ENCODE data around the gene SLCO3A1.

SLCO3A1 gene

DNA sequence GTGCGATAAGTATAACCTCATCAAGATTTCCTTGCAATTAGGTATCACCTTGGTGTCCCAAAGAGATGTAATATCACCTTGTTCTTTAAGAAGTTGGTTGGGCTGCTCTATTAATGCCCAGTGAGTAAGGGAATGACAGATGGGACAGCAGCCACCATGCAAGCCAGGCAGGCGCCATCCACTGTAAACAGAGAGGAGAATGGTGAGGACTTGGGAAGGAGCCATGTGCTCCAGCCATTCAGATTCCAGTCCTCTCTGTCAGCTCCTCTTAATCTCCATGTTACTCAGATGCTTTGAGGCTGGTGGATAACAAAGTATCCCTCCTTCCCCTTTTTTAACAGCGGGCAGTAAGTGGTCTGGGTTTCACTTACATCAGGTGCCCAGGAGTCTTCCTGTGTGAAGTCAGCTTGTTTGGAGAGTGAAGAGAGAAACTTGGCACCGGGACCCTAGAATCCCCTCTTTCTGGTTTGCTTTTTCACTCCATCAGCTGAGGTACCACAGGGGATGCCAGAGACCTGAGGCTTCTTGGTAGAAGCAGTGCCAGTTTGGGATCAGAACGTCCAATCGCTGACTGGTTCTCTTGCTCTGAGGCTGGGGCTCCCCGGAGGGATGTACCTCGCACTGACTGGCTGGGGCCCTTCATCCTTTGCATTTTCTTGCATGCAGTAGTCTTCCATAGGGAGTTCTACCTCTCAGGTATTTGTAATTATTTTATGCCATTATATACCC lies 29.5 kb downstream of the SLCO3A1 start:
- DNase-seq (ENCODE audit: low spot score), result no peak

DNA sequence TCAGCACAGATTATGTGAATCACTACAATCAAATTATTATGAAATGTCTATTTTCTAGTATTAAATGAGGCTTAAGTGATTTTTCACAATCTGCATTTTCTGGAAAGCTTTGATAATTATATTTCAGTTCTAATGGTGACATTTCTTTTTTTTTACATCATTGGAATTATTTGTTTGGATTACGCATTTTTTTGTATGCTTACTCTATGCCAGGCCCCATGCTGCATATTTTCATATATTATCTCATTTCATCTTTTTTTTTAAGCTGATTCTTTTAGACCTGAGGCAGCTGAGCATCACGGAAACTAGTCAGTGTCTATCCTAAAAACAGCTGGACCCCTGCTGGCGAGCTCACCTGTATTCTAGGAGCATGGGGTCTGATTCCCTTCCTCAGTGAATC lies 31.1 kb downstream of the SLCO3A1 start:
- DNase-seq (ENCODE audit: low spot score), result no peak

DNA sequence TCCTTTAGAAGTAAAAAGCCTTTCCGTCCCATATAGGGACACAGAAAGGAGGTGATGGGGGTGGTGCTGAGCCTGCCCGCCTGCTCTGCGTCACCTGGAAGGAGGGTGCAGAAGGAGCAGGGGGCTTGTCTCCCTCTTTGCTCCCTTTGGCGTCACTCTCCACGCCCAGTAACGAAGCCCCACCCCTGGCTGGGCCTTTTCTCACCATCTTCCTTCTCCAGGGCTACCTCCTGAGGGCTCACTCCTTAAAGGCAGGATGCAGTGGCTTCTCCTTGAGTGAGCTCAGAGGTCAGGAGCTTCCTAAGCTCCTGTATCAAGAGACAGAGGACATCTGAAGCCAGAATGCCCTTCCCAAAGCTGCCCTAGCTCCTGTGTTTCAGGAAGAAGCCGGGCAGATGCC lies 31.5 kb downstream of the SLCO3A1 start:
- DNase-seq (ENCODE audit: low spot score), result no peak

DNA sequence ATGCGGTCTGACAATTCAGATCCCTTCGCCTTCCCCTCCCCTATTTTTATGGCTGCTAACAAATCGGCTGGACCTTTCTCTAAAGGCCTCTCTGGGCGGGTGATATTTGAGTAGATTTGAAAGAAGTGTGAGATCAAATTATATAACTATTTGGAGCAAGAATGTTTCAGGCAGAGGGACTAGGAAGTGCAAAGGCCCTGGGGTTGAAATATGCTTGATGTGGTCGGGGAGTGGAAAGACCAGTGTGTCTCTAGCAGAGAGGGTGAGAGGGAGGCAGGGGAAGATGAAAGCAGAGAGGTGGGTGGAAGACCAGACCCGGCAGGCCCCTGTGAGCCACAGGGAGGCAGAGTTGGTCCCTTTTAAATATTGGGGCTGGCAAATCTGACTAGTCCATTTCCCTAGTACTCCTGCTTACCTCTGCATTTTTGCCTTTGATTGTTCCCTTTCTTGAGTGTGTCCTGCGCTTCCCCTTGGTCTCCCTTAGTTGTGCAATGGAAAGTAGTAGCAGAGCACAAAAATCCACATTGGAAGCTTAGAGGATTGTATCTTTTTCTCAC lies 32.3 kb downstream of the SLCO3A1 start:
- no peak for DNase-seq (ENCODE audit: low spot score)

DNA sequence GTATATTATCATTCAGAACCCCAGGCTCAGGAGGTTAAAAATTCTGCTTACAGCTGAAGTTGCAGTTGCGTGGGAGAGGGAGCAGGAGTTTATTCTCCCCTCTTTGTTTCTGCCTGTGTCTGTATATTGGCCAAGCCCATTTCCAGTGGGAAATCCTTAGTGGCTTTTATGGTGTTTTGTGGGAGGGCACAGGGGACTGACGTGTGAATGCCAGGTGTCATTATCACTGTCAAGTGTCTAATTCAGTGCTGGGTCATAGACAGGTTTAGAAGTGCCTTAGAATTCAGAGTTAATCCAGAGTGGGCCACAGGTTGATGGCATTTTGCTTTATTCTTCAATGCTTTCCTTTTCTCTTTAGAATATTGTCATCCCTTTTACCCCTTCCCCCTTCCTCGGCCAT lies 33.4 kb downstream of the SLCO3A1 start:
- no peak for DNase-seq (ENCODE audit: low spot score)

DNA sequence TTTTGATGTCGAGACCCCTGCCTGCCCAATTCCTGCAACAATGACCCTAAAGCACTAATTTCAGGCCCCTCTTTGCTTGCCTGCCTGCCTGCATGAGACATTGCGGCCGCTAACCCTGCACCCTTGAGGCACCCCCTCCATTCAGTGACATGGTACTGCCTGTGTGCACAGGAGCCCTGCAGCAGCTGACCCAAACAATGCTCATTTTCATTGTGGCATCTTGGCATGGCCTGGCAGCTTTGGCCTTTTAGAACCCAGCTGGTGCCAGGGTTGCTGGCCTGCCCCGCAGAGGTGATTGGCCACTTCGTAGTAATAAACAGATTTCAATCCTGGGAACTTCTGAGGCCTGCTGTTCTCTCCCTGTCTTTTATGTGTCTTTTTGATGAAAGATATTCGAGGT lies 33.8 kb downstream of the SLCO3A1 start:
- DNase-seq (ENCODE audit: low spot score), result no peak

DNA sequence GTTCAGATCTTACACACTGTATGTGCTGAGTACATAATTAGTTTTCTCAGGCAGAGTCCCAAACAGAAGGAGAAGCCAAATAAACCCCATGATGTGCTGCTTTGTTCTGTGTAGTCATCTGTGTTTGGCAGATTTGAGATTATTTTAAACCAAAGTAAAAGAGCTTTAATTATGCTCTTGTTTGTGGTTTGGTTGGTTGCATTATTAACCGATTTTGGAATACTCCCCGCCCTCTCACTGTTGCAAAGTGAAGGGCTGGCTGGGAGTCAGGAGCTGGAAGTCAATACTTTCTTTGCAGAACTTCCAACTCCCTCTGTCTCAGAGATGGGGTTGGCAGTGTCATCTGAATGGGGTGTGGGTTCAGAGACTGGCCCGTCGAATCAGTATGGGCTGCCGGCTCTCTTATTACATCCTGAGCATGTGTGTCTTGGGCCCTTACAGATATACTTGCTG lies 34.4 kb downstream of the SLCO3A1 start:
- no peak for DNase-seq (ENCODE audit: low spot score)

DNA sequence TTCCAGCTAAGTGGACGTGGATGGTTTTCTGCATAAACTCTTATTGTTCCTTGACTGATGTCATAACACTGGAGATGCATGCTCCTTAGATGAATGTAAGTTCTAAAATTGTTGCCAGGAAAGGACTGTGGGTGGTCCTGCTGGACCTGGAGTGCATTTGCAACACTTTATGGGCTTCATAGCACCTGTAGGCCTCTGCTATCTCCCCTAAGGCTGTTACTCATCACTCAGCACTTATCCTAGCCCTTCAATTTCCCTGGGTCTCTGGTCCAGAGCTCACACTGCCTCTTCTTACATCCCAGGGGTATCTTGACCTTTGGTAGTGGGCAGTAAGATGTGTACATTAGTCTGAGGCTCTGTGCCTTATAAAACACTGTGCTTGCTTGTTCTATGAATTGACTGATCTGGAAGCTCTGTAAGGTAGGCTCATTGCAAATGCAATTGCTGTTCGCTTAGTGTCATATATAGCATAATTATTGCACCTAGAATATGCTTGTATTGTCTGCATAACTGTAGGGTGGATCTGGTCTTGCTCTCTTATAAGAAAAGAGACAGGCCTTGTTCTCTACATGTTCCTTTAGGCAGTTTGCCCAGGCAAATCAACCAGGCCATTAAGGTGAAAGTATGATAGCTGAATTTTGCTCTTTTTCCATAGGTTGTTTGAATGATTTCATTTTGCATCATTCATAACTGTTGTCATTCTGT lies 35.8 kb downstream of the SLCO3A1 start:
- no peak for DNase-seq (ENCODE audit: low spot score)

DNA sequence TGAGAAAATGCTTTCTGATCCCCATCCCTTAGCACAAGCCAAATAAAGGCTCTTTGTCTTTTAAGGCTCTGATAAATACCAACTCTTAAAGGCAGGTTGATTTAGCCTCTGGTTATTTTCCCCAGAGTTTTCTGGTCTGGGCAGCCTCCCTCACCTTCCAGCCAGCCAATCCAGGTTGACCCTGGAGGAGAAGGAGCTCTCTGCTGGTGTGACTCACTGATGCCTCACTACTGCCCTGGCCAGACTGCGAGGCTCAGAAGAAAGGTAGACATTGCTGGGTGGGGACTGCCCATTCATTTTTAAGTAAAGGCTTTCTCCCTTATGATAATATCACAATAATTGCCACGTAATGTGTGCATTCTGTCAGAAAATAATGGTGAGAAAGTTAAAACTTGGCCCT lies 37.1 kb downstream of the SLCO3A1 start:
- no peak for DNase-seq (ENCODE audit: low spot score)

DNA sequence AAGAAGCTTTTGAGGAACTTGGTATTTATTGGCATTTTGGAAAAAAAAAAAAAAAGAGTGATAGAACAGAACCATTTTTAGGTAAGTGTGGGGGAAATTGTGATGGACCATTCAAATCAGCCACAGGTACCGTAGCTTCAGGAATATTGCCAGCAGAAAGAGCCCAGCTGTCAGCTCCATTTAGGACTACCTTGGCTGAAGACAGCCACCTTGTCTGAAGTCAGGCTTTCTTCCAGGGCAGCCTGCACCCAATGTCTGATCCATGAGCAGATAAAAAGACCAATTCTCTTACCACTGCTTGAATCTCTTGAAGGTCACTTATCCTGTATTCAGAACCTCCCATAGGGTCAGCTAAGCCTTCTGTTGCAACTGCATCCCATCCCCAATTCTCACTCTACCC lies 37.6 kb downstream of the SLCO3A1 start:
- no peak for DNase-seq (ENCODE audit: low spot score)

DNA sequence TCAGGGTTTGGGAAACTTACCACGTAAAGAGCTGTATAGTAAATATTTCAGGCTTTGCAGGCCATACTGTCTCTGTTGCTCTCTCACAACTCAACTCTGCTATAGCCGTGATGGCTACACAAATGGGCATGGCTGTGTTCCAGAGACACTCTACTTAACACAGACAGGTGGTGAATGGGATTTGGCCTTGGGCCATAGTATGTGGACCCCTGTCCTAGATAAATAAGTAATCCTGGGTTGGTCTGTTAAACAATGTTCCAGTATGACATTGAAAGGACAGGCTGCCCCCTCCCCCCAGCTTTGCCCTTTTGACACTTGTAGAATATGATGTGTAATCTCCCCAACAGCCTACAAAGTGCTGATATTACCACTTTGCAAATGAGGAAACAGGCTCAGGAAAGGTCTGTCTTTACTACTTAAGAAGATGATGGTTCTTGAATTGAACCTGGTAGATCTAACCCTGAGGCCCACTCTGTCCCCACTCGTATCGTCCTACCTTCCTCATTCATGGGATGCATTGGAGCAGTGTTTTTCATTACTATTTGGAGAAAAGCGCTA lies 38.4 kb downstream of the SLCO3A1 start:
- no peak for DNase-seq (ENCODE audit: low spot score)

DNA sequence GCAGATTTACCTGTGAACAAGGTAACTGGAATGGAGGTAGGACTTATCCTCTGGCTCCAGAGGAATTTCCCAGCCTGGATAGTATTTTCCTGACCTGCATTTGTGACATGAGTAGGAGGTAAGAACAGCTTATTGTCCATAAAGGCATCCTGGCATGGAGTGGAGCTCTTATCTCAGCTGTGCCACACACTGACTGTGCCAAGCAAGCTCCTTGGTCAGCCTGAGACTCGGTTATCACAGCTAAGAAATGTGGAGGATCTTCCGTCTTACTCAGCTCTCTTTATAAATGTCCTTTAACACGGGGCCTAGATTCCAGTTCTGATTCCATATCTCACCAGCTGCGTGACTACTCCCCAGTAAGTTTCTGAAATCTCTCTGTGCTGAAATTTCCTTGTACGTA lies 38.9 kb downstream of the SLCO3A1 start:
- DNase-seq (ENCODE audit: low spot score), result no peak

DNA sequence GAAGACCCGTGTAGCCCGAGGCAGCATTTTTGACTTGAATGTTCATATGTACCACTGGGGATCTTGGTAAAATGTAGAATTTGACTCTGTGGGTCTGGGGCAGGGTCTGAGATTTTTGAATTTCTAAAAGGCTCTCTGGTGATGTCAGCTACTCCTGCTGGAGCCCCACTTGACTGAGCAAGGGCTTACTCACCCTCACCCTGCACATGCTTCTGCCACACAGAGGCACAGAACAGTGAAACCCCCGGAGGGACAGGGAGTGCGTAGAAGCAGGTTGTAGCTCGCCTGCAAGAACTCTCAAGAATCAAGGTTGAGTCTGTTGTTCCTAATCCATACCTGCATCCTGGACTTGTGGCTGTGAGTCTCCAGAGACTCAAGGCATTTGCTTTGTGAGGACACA lies 41.1 kb downstream of the SLCO3A1 start:
- DNase-seq (ENCODE audit: low spot score), result no peak

DNA sequence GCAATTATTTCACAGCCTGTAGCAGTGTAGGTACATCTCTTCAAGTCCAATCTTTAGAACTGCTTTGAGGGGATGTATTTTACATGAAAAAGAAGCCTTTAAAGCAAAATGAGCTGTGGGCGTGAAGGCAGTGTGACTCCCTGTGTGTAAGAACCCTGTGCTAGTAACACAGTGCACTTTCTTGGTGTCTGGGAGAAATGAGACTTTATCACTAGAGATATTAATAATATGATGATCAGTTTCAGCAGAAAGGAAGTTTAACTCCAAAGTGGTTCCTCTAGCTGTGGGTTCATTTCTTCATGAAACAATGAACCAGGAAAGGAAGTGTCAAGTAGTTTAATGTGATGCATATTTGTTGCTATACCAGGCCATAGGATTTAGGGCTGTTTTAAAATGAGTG lies 41.5 kb downstream of the SLCO3A1 start:
- no peak for DNase-seq (ENCODE audit: low spot score)

DNA sequence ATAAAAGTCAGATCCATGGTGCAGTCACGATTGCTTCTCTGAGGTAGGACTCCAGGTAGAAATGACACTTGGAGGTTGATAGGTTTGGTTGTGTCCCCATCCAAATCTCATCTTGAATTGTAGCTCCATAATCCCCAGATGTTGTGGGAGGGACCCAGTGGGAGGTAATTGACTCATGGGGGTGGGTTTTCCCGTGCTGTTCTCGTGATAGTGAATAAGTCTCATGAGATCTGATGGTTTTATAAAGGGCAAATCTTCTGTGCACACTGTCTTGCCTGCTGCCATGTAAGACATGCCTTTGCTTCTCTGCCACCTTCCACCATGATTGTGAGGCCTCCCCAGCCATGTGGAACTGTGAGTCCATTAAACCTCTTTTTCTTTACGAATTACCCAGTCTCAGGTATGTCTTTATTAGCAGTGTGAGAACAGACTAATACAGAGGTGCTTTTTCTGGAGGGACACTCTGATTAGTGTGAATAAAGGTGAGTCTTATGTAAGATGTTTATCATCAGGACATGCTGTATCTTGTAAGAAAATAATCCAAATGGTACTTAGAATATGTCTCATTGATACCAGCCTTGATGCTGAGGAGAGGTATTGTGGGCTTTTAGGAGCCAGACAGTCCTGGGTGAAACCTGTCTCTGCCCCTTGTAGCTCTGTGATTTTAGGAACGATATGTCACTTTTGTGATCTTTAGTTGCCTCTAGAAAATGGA lies 43.0 kb downstream of the SLCO3A1 start:
- DNase-seq (ENCODE audit: low spot score), result no peak

DNA sequence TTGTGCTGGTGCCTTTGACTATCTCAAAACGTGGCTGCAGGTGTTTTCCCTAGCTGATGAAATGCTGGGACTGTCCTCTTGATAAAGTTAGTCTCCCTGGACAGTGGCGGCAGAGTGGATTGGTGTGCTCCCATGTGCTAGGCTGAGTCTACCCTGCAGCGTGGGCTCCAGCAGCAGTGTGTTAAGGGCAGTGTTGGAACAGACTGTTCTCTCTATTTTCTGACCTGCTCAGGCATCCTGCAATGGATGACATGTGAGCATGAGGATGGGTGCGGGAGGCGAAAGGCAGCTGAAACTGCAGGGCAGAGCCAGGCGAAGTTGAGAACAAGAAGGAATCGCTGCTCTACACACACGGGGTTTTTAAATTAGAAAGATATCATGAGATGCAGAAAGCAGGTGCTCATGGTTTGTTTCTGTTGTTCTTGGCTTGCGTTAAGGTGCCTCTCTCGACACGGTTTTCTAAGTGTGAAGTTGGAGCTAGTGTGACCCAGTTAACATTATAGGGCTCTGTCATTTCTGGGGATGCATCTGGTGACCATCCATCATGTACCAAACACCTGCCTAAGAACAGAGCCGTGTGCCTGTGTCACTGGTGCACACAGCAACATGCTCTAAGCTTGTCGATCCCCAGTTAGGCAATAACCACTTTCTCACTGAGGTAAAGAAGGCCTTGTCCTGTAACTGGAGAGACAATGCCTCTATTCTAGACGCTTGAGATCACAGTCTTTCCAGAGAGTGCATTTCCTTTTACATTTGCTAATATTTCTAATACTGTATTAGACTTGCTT lies 44.3 kb downstream of the SLCO3A1 start:
- DNase-seq (ENCODE audit: low spot score), result no peak

DNA sequence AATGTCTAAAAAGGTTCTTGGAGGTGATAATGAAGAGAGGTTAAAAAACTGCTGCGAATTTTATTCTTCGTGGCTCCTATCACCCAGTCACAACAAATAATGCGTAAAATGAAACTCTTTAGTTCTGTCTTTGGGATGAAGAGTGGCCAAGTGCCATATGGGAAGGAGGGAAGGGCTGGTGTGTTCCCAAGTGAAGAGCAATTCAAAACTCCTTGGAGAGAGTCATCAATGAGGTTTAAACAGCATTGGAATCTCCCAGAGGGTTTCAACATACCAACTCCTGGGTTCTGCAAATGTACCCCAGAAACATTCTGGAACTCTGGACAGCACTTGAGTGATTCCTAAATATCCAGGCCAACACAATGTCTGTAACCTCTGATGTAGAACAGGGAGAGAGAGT lies 45.3 kb downstream of the SLCO3A1 start:
- no peak for DNase-seq (ENCODE audit: low spot score)

DNA sequence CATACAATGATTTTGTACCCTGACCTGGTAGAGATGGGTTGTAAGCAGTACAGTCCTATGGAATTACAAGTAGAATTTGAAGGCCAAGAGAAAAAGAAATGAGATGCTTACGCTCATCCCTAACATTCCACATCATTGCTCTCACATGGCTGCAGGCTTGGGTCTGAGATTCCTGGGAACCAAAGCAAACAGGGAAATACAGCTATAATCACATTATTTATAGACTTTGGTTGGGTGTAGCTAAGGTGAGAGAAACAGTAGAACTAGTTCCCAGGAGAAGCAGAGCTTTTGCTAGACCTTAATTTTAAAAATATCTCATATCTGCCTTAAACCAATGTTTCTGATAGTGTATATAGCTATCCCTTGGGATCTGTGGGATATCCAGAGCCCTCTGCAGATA lies 51.4 kb downstream of the SLCO3A1 start:
- DNase-seq (ENCODE audit: low spot score), result no peak

DNA sequence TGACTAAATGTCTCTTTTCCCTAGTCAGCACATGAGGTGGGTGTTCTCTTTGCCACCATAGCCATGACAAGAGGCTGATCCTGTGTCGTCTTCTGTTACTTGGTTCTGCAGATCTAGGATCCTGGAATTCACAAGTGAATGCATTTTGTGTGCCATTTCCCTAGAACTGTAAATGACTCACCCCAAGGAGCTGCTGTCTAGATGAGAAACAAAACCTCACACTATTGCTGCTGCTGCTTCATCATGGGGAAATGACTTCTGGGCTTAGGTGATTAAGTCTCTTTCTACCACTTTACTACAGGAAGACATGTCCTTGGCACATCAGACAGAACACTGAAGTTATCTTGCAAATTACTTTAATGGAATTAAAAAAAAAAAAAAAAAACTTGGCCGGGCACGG lies 54.9 kb downstream of the SLCO3A1 start:
- DNase-seq (ENCODE audit: low spot score), result no peak

DNA sequence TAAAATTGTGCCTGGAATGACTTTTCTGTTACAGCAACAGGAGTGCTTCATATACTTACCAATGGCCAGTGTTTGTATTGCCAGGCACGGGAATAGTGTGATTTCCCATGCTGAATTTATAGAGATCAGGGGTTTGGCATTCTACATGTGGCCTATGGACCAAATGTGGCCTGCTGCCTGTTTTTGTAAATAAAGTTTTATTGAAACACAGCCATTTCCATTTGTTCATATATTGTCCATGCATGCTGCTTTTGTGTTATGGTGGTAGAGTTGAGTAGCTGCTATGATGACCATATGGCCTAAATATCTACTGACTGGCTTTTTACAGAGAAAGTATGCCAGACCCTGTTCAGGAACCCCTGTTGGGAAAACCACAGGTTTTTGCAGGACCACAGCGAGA lies 55.6 kb downstream of the SLCO3A1 start:
- no peak for DNase-seq (ENCODE audit: low spot score)

DNA sequence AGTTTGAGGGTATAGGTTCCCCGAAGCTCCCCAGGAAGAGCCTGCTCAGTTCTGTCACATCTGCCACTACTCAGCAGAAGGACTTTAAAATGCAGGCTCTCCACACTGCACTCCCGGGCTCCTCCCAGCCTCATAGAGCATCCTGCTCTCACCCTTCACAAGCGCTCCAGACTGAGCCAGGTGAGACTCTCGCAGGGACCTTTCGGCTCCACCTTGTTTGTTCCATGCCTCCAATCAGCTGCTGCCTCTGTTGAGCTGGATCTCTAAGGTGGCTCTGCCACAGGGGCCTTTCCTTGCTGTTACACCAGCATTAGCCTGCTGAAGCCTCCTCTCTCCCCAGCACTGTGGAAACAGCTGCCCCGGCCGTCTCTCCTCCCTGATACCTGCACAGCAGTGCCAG lies 56.1 kb downstream of the SLCO3A1 start:
- DNase-seq (ENCODE audit: low spot score), result no peak

DNA sequence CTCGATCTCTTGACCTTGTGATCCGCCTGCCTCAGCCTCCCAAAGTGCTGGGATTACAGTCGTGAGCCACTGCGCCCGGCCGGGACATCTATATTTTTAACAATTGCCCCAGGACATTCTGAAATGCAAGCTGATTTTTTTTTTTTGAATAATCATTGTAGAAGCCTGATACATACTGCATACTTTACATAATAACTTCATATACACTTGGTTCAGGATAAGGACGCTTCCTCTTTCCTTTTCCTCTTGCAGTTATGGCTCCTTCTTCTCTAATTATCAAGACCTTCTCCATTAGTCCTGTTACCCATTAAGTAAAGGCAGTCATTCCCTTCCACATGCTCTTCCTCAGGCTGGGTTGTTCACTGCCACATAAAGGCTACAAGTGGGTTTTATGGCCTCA lies 58.3 kb downstream of the SLCO3A1 start:
- DNase-seq (ENCODE audit: low spot score), result no peak

Measured in HuH-7 (cell line).